ENCODE results near the gene RBM14.

DNA sequence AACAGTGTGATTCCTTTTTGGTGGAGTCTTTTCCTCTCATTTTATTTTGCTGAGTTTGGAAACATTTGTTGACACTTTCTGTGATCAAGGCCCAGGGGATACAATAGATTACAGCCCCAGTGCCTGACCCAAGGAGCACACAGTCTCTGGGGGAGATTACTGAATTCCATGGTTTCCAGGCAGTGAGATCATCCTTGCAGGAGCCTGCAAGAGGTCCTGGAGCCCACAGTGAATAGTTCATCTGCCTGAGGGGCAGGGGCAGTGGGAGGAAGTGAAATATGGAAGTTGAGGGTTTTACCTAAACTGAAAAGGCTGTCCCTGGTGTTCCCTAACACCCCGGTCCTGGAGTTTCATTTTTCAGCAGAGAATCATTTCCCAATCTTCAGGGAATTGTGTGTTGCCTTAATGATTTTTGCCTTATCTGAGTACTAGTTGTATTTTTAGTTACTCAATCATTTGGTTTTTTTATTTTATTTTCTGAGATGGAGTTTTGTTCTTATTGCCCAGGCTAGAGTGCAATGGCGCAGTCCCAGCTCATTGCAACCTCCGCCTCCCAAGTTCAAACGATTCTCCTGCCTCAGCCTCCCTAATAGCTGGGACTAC, 15.7 kb upstream of the RBM14 start:
- TF ChIP-seq, protein P1, sequence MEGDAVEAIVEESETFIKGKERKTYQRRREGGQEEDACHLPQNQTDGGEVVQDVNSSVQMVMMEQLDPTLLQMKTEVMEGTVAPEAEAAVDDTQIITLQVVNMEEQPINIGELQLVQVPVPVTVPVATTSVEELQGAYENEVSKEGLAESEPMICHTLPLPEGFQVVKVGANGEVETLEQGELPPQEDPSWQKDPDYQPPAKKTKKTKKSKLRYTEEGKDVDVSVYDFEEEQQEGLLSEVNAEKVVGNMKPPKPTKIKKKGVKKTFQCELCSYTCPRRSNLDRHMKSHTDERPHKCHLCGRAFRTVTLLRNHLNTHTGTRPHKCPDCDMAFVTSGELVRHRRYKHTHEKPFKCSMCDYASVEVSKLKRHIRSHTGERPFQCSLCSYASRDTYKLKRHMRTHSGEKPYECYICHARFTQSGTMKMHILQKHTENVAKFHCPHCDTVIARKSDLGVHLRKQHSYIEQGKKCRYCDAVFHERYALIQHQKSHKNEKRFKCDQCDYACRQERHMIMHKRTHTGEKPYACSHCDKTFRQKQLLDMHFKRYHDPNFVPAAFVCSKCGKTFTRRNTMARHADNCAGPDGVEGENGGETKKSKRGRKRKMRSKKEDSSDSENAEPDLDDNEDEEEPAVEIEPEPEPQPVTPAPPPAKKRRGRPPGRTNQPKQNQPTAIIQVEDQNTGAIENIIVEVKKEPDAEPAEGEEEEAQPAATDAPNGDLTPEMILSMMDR (IDR thresholded peaks at IDR 0.05; ENCODE audit: borderline replicate concordance, extremely low read depth, low read length, poor library complexity, severe bottlenecking), result no peak
- TF ChIP-seq EZH2 (IDR thresholded peaks at IDR 0.05; ENCODE audit: borderline replicate concordance, low read depth, low read length, severe bottlenecking), result no peak

Data from DND-41 (cell line).